HUES48 (cell line): ENCODE measurements around the gene ARHGEF10L.

ENCODE experiments used
- H3K27ac ChIP-seq: one replicate; pipeline ENCODE4 v1.7.0; 2013; ENCODE audit warnings: low read depth, low read length, inconsistent platforms
- H3K27me3 ChIP-seq: 2 replicates; pipeline ENCODE4 v1.6.1; 2013; ENCODE audit warnings: mild to moderate bottlenecking, low read length; ENCODE audit not compliant: control insufficient read depth, insufficient read depth
- H3K36me3 ChIP-seq: 2 replicates; pipeline ENCODE4 v1.6.1; 2013; ENCODE audit warnings: low read length; ENCODE audit not compliant: control insufficient read depth, insufficient read depth
- H3K4me1 ChIP-seq: 2 replicates; pipeline ENCODE4 v1.6.1; 2013; ENCODE audit warnings: mild to moderate bottlenecking, low read length; ENCODE audit not compliant: control insufficient read depth, insufficient read depth
- H3K4me3 ChIP-seq: 2 replicates; pipeline ENCODE4 v1.5.1; 2013; ENCODE audit warnings: mild to moderate bottlenecking, low read depth, low read length
- H3K9ac ChIP-seq: 2 replicates; pipeline ENCODE4 v1.6.1; 2013; ENCODE audit warnings: mild to moderate bottlenecking, low read depth, low read length, moderate library complexity
- H3K9me3 ChIP-seq: 2 replicates; pipeline ENCODE4 v1.6.1; 2013; ENCODE audit warnings: low read length; ENCODE audit not compliant: control insufficient read depth, insufficient read depth

Gene ARHGEF10L

GRCh38 chr1:17645068-17645911 is 105.8 kb downstream of the ARHGEF10L start:
- Histone ChIP-seq H3K9me3 (no peaks in the 10 kb centered on the region), H3K4me1 (no peaks in the 10 kb centered on the region), H3K27me3 (no peaks in the 10 kb centered on the region), H3K4me3 (no peak overlapping the region), H3K36me3 (peaks cover 27% of the 10 kb centered on the region), H3K27ac (no peak overlapping the region), H3K9ac (no peak overlapping the region)

- Histone ChIP-seq H3K36me3 (peaks cover 20% of the 10 kb centered on the region), H3K27me3 (no peaks in the 10 kb centered on the region), H3K9me3 (no peaks in the 10 kb centered on the region), H3K4me1 (no peaks in the 10 kb centered on the region), H3K9ac (no peak overlapping the region), H3K27ac (no peak overlapping the region), H3K4me3 (no peak overlapping the region)
Measured at GRCh38 chr1:17646444-17647280, 107.2 kb downstream of the ARHGEF10L start.

- Histone ChIP-seq H3K36me3 (peaks cover 17% of the 10 kb centered on the region), H3K9ac (no peak overlapping the region), H3K27ac (no peak overlapping the region), H3K4me1 (no peaks in the 10 kb centered on the region), H3K9me3 (no peaks in the 10 kb centered on the region), H3K4me3 (no peak overlapping the region), H3K27me3 (no peaks in the 10 kb centered on the region)
Measured at GRCh38 chr1:17648457-17649145, 109.1 kb downstream of the ARHGEF10L start.

GRCh38 chr1:17649371-17650106 is 110.0 kb downstream of the ARHGEF10L start:
- Histone ChIP-seq H3K27ac (no peak overlapping the region), H3K36me3 (peaks cover 20% of the 10 kb centered on the region), H3K9me3 (no peaks in the 10 kb centered on the region), H3K4me3 (no peak overlapping the region), H3K9ac (no peak overlapping the region), H3K4me1 (no peaks in the 10 kb centered on the region), H3K27me3 (no peaks in the 10 kb centered on the region)

GRCh38 chr1:17653276-17653675 is 113.8 kb downstream of the ARHGEF10L start:
- H3K4me1 ChIP-seq, result no peaks in the 10 kb centered on the region
- no peaks in the 10 kb centered on the region for H3K27me3 ChIP-seq
- H3K27ac ChIP-seq, result no peak overlapping the region
- no peak overlapping the region for H3K4me3 ChIP-seq
- H3K9ac ChIP-seq, result no peak overlapping the region
- no peaks in the 10 kb centered on the region for H3K9me3 ChIP-seq
- peaks cover 56% of the 10 kb centered on the region for H3K36me3 ChIP-seq

GRCh38 chr1:17653728-17654351 is 114.3 kb downstream of the ARHGEF10L start:
- Histone ChIP-seq H3K4me1 (no peaks in the 10 kb centered on the region), H3K36me3 (peaks cover 57% of the 10 kb centered on the region), H3K27ac (no peak overlapping the region), H3K4me3 (no peak overlapping the region), H3K9me3 (no peaks in the 10 kb centered on the region), H3K9ac (no peak overlapping the region), H3K27me3 (no peaks in the 10 kb centered on the region)

- Histone ChIP-seq H3K9ac (no peak overlapping the region), H3K4me1 (no peaks in the 10 kb centered on the region), H3K27ac (no peak overlapping the region), H3K4me3 (no peak overlapping the region), H3K36me3 (peaks cover 57% of the 10 kb centered on the region), H3K9me3 (no peaks in the 10 kb centered on the region), H3K27me3 (no peaks in the 10 kb centered on the region)
Measured at GRCh38 chr1:17654519-17654918, 115.0 kb downstream of the ARHGEF10L start.

- Histone ChIP-seq H3K36me3 (peaks cover 62% of the 10 kb centered on the region), H3K27ac (no peak overlapping the region), H3K9ac (no peak overlapping the region), H3K27me3 (no peaks in the 10 kb centered on the region), H3K9me3 (no peaks in the 10 kb centered on the region), H3K4me3 (no peak overlapping the region), H3K4me1 (no peaks in the 10 kb centered on the region)
Measured at GRCh38 chr1:17655169-17655568, 115.7 kb downstream of the ARHGEF10L start.

- no peak overlapping the region for H3K9ac ChIP-seq
- H3K4me1 ChIP-seq, result no peaks in the 10 kb centered on the region
- H3K27me3 ChIP-seq, result no peaks in the 10 kb centered on the region
- no peak overlapping the region for H3K4me3 ChIP-seq
- peaks cover 64% of the 10 kb centered on the region for H3K36me3 ChIP-seq
- no peak overlapping the region for H3K27ac ChIP-seq
- H3K9me3 ChIP-seq, result no peaks in the 10 kb centered on the region
Measured at GRCh38 chr1:17655922-17656321, 116.4 kb downstream of the ARHGEF10L start.

- Histone ChIP-seq H3K4me3 (no peak overlapping the region), H3K27me3 (no peaks in the 10 kb centered on the region), H3K9me3 (no peaks in the 10 kb centered on the region), H3K36me3 (peaks cover 69% of the 10 kb centered on the region), H3K9ac (no peak overlapping the region), H3K27ac (no peak overlapping the region), H3K4me1 (no peaks in the 10 kb centered on the region)
Measured at GRCh38 chr1:17657436-17657835, 117.9 kb downstream of the ARHGEF10L start.
